ENCODE measurements around the gene AGMO.

Gene AGMO

DNA sequence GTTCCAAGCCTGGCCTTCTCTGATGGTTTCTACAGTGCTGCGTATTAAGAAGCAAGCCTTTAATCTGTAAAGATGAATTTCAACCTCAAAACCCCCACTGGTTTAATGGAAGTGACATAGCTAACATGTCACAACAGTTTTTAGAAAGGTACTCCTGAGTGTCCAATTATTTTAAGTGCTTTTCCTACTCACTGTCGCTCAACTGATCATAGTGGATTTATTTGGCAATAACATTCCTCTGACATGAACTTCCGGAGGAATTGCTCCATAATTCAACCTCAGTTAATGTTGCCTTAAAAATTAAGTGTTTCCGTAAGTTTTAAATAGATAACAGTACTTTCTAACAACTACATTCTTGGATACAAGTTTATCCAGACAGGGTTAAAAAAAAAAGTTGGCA is 57.5 kb downstream of the AGMO start:
- Histone ChIP-seq H3K36me3 (ENCODE audit: control insufficient read depth, insufficient read depth, low read length) (no peaks in the 10 kb centered on the region), H3K9me3 (ENCODE audit: control insufficient read depth, low read length) (no peaks in the 10 kb centered on the region), H3K27me3 (ENCODE audit: control insufficient read depth, insufficient read depth, low read length) (no peaks in the 10 kb centered on the region), H3K79me2 (no peaks in the 10 kb centered on the region), H3K27ac (no peak overlapping the region), H2AFZ (no peak overlapping the region), H3K9ac (no peak overlapping the region), H3K4me2 (ENCODE audit: low read length) (no peak overlapping the region), H3K4me3 (ENCODE audit: low read depth, low read length) (no peak overlapping the region), H3K4me1 (no peaks in the 10 kb centered on the region)
- TF ChIP-seq CTCF (IDR thresholded peaks at IDR 0.05) = no peak

DNA sequence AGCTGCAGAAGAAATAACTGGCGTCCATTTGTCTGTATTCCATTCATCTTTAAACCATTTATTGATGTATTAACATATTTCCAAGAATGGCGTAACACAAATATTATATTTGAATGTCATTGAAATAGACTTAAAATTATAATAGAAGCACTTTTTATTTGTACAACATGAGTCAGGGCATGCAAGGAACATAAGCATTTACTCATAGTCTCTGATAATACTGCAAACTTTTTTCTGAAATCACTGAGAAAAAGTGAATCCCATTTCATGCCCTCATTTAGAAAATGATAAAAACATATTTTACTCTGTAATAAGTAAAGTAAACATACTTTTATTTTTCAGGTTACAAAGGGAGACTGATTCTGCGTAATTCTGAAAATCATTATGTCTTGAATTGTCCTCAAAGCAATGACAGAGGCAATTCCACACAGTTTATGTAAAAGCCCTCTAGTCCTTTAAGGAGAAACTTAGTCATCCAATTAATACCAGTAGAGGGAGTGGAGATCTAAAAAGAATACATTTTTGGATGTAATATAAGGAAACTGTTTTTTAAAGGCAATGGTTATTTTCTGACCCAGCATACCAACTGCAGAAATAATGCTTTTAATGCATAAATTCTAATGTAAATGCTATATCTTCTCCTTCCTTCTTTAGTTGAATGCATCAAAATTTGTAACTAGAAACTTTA is 58.1 kb downstream of the AGMO start:
- H2AFZ ChIP-seq = no peak overlapping the region
- TF ChIP-seq CTCF (IDR thresholded peaks at IDR 0.05) = no peak

GRCh38 chr7:15498465-15498864 is 63.4 kb downstream of the AGMO start:
- H3K9ac ChIP-seq = no peak overlapping the region
- no peak overlapping the region for H3K27ac ChIP-seq
- no peak overlapping the region for H3K4me2 ChIP-seq (ENCODE audit: low read length)
- no peaks in the 10 kb centered on the region for H3K27me3 ChIP-seq (ENCODE audit: control insufficient read depth, insufficient read depth, low read length)
- H3K9me3 ChIP-seq (ENCODE audit: control insufficient read depth, low read length) = no peaks in the 10 kb centered on the region
- no peaks in the 10 kb centered on the region for H3K4me1 ChIP-seq
- no peak for TF ChIP-seq CTCF (IDR thresholded peaks at IDR 0.05)
- no peaks in the 10 kb centered on the region for H3K79me2 ChIP-seq
- H3K4me3 ChIP-seq (ENCODE audit: low read depth, low read length) = no peak overlapping the region
- H3K36me3 ChIP-seq (ENCODE audit: control insufficient read depth, insufficient read depth, low read length) = no peaks in the 10 kb centered on the region
- H2AFZ ChIP-seq = no peak overlapping the region

More for the DNA sequence above, 58.1 kb downstream of the AGMO start:
- H3K9me3 ChIP-seq (ENCODE audit: control insufficient read depth, low read length) = no peaks in the 10 kb centered on the region
- H3K4me3 ChIP-seq (ENCODE audit: low read depth, low read length) = no peak overlapping the region
- H3K4me1 ChIP-seq = no peaks in the 10 kb centered on the region
- no peaks in the 10 kb centered on the region for H3K36me3 ChIP-seq (ENCODE audit: control insufficient read depth, insufficient read depth, low read length)
- H3K27me3 ChIP-seq (ENCODE audit: control insufficient read depth, insufficient read depth, low read length) = no peaks in the 10 kb centered on the region
- no peak overlapping the region for H3K27ac ChIP-seq
- no peak overlapping the region for H3K4me2 ChIP-seq (ENCODE audit: low read length)
- H3K9ac ChIP-seq = no peak overlapping the region
- H3K79me2 ChIP-seq = no peaks in the 10 kb centered on the region

DNA sequence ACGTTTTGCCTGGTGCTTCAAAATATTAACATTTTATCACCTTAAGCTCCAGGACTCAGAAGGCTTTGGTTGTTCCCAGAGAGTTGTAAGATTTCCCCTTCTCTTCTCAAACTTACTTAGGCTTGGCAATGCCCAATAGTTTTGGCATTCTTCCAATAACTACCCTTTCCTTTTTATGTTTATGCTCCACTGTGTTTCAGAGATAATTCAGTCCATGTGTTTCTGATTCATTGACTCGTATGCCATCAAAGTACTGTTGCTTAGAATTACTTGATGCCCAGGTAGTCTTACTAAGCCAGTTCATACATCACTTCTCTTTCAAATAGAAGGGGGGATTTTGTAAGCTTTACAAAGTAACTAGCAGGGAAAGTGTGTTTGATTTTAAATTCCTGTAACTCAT is 66.6 kb downstream of the AGMO start:
- no peak overlapping the region for H3K4me2 ChIP-seq (ENCODE audit: low read length)
- TF ChIP-seq CTCF (IDR thresholded peaks at IDR 0.05) = no peak

DNA sequence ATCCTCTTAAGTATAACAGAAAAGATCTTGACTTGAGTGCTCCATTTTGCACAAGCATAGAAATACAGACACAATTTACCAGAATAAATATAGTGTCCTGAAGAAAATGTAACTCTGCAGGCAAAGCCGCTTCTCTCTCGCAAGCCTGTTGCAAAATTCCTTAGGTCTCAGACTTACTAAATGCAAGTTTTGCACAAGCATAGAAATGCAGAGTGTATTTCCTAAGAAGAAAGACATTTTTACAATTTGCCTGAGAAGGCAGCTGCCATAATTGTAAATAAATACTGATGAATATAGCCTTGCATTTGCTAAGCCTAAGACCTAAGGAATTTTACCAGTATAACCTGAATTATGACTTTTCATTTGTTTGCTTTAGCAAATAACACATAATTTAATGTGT is 67.1 kb downstream of the AGMO start:
- no peak for TF ChIP-seq CTCF (IDR thresholded peaks at IDR 0.05)
- Histone ChIP-seq H3K9me3 (ENCODE audit: control insufficient read depth, low read length) (no peaks in the 10 kb centered on the region), H3K9ac (no peak overlapping the region), H3K4me1 (no peaks in the 10 kb centered on the region), H3K27ac (no peak overlapping the region), H3K4me3 (ENCODE audit: low read depth, low read length) (no peak overlapping the region), H3K79me2 (no peaks in the 10 kb centered on the region), H3K4me2 (ENCODE audit: low read length) (no peak overlapping the region), H3K36me3 (ENCODE audit: control insufficient read depth, insufficient read depth, low read length) (no peaks in the 10 kb centered on the region), H3K27me3 (ENCODE audit: control insufficient read depth, insufficient read depth, low read length) (no peaks in the 10 kb centered on the region), H2AFZ (no peak overlapping the region)

More for the DNA sequence above, 66.6 kb downstream of the AGMO start:
- Histone ChIP-seq H3K36me3 (ENCODE audit: control insufficient read depth, insufficient read depth, low read length) (no peaks in the 10 kb centered on the region), H3K9me3 (ENCODE audit: control insufficient read depth, low read length) (no peaks in the 10 kb centered on the region), H3K4me3 (ENCODE audit: low read depth, low read length) (no peak overlapping the region), H3K79me2 (no peaks in the 10 kb centered on the region), H3K27ac (no peak overlapping the region), H3K4me1 (no peaks in the 10 kb centered on the region), H2AFZ (no peak overlapping the region), H3K9ac (no peak overlapping the region), H3K27me3 (ENCODE audit: control insufficient read depth, insufficient read depth, low read length) (no peaks in the 10 kb centered on the region)

Data from parathyroid adenoma (tissue), 2 donors.